Uterus (tissue), 2 donors: ENCODE measurements around the gene OCA2.

Experiments used
- POLR2A ChIP-seq, 2 donors: fragments of 450-650 bp; IDR thresholded peaks; one replicate each; pipeline ENCODE4 v1.6.1; 2016; ENCODE audit warnings: antibody characterized with exemption in 2 of 2, mild to moderate bottlenecking in 1 of 2, moderate library complexity in 1 of 2
- TF ChIP-seq, protein P1 (sequence below), 4 experiments: fragments of 200-600 bp in 2 of 4; fragments of 450-650 bp in 2 of 4; sonication (generic) in 2 of 4; IDR thresholded peaks; one replicate each; pipeline ENCODE4 v1.5.1; 2016 to 2019; ENCODE audit warnings: antibody characterized with exemption in 4 of 4, mild to moderate bottlenecking in 2 of 4, moderate library complexity in 1 of 4

DNA sequence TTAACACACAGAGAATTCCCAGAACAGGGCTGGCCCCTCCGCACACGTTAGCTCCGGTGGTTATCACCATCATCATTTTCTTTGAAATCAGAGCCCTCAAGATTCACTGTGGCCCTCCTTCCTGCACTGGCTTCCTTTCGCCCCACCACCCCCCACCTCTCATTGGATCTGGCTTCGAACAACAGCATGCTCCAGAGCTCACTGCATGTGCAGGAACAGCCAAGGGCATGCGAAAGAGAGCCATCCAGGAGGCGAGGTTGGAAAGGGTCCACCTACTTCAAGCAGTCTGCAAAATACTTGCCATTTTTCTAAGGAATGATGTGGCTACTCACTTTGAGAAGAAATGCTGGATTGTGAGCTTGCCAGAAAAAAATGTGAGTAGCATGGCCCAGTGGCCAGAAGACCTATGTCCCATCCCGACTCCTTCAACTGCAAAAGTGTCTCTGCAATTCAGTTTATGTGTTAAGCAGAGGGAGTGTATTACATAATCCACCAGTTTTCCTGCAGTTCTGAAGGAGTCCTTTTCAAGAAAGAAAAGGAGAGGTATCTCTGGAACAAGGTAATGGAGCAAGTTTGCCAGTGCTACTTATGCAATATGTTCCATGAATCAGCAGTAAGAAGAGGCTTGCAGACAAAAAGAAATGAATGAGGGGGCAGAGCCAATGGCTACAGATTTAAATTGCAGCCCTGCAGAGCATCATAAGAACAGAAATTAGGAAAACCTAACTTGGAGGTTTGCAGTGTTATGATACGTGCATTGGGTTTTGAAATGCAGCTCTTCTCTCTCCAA, 92.8 kb downstream of the OCA2 start:
- TF ChIP-seq, protein P1, sequence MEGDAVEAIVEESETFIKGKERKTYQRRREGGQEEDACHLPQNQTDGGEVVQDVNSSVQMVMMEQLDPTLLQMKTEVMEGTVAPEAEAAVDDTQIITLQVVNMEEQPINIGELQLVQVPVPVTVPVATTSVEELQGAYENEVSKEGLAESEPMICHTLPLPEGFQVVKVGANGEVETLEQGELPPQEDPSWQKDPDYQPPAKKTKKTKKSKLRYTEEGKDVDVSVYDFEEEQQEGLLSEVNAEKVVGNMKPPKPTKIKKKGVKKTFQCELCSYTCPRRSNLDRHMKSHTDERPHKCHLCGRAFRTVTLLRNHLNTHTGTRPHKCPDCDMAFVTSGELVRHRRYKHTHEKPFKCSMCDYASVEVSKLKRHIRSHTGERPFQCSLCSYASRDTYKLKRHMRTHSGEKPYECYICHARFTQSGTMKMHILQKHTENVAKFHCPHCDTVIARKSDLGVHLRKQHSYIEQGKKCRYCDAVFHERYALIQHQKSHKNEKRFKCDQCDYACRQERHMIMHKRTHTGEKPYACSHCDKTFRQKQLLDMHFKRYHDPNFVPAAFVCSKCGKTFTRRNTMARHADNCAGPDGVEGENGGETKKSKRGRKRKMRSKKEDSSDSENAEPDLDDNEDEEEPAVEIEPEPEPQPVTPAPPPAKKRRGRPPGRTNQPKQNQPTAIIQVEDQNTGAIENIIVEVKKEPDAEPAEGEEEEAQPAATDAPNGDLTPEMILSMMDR (IDR thresholded peaks at IDR 0.05) = no peak
- TF ChIP-seq POLR2A (IDR thresholded peaks at IDR 0.05) = no peak
